GM18502 (cell line): ENCODE measurements around the gene RLBP1.

Source experiments
- ATAC-seq: cut with Tn5 transposase; IDR thresholded peaks from one replicate; pipeline ENCODE4 v1.9.1; 2021; ENCODE audit warnings: mild to moderate bottlenecking; ENCODE audit not compliant: unreplicated experiment, poor library complexity

The RLBP1 gene

DNA sequence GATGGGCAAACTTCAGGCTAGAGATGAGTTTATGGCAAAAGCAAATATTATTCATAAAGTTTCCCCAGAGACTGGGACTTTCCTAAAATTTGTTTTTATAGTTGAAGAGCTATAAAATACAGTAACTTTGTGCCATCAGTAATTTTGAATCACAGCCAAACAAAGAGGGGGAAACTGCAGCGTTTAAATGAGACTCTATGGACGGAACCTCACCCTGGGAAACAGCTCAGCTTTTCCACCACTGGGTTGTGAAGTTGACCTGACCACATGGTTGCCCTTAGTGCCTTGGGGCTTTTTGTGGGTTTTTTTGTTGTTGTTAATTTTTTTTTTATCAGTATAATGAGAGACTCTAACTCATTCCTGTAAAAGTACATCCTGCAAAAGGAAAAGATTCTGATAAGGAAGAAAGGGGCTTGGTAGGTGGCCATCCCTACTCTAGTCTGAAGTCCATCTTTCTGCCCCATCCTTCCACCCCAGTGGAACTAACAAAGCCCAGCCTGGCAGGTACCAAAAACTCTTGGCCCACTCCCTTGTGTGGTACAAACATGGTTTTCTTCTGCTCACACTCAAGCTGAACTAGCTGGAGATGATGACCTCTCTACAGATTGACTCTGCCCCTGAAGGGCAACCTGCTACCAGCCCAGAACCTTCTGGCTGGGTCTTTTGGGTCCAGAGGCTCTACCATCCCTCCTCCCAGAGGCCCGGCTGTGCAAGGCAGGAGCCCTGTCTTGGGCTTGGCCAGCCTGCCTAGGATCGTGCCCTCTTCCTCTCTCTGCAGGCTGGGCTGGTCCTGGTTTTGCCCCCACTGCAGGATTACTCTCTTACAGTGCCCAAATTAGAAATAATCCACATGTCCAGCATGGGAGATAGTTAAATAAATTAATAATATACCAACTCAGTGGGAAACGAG is 41.2 kb downstream of the RLBP1 start:
- no peak for ATAC-seq

DNA sequence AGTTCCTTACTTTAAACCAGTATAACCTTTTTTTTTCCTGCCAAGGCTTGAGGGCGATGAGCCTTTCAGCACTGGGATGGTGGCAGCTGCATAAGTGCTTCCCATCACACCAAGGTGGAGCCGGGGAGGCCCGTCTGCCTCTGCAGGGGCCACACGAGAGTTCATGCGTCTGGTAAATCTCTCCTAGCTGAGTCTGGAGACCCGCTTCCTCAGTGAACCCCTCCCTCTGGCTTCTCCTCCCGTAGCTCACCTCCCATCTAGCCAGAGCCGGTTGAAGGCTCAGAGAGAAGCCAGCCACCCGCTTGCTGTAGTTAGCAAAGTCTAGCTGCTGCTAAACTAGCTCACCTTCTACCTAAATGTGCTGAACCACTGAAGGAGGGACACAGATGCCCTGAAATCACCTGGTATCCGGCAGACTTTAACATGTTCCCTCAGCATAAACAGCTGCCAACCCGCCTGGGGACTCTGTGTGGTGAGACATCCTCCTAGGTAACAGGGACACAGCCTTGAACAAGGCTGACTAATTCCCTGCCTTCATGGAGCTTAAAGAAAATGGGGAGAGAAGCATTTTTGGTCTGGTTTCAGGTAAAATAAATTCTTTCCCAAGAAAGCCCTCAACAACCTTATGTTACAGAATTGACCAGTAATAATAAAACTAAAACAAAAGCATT is 42.9 kb downstream of the RLBP1 start:
- ATAC-seq = no peak

DNA sequence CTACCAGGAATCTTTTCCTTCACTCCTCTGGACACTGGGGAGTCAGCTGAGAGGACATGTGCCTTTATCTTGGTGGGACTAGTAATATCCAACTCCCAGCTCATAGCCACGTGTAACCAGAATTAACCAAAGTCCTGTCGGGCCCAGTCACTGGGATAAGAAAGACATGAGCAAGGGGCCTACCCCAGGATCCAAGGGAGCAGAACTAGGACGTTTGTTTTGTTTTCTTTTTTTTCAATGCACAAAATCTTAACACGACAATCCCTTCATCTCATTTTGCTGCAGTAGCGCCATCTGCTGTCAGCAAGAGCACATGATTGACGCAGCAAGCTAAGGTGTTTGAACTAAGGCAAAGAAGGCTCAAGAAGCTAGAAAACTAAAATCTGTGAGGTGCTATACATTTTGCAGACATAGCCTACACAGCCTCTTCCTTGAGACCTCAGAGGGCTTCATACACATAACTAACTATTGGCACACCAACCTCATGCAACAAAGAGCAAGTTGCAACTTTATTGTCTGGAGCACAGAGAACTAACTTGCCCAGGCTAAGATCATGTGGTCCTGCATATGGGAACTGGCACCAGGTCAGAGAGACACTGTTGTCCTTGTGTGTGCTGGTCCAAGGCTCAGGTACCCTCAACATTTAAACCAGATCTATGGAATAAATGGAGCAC is 43.6 kb downstream of the RLBP1 start:
- ATAC-seq = no peak

DNA sequence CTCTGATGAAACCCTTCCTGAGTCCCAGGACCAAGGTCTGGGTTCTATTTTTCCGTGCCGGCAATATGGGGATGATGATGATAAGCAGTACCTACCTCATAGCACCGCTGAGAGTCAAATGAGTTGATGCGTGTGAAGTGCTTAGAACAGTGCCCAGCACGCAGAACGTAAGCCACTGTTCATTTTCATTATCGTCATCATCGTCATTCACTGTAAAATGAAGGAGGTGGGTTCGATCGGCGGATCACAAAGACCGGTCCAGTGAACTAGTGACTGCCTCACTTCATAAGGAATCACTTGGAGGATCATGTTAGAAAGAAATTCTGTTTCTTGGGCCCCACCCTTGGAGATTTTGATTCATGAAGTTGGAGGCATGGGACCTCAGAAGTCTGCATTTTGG is 44.3 kb downstream of the RLBP1 start:
- ATAC-seq = no peak

DNA sequence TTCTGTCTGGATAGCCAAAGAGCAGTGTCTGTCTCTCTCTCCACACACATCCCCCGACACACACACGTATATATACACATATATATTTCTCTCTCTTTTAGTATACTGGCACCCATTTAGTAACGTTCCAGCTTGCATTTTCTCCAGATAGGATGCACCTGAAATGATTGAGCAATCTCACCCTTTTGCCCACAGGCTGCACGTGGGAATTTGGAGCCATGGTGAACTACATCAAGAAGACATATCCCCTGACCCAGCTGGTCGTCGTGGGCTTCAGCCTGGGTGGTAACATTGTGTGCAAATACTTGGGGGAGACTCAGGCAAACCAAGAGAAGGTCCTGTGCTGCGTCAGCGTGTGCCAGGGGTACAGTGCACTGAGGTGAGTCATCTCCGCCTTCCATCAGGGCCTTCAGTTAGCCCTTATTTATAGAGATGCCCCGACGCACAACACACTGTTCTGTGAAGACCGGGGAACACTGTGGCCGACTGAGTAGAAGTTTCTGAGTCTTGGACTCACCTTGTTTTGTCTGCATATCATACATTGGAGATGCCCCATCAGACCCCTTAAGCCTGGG is 45.7 kb downstream of the RLBP1 start:
- ATAC-seq = no peak

DNA sequence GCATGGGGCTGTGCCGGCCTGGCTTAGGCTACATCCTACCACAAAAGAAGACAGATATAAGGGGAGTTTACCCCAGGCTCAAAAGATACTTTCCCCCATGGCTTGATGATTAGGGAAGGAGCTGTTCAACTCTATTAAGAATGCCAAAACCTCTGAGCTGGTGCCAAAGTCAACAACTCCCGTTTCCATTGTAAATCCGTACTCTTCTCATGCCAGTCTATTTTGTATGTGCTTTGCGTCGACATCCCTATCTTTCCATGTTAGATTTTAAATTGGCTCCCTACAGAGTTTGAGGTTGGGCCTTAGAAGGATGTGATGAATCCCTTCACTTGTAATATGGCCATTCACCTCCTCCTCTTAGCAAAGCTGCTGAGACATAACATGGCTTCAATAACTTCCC is 46.9 kb downstream of the RLBP1 start:
- ATAC-seq = no peak

DNA sequence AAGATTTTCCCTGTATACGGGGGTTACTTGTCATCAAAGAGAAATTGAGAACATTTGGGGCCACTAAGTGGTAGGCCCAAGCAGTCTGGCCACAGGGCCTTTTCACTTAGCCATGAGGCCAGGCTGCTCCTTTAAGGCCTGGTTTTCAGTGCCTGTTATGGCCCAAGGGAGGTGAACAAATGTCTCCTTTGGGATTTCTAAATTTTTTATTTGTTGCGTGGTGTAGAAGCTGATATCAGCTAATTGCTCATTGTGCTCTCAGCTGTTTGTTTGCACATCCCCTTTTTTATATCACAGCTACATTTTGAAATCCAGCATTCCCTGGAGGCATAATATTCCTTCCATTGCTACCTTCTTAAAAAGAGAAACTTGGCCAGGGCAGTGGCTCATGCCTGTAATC is 48.5 kb downstream of the RLBP1 start:
- ATAC-seq = no peak

DNA sequence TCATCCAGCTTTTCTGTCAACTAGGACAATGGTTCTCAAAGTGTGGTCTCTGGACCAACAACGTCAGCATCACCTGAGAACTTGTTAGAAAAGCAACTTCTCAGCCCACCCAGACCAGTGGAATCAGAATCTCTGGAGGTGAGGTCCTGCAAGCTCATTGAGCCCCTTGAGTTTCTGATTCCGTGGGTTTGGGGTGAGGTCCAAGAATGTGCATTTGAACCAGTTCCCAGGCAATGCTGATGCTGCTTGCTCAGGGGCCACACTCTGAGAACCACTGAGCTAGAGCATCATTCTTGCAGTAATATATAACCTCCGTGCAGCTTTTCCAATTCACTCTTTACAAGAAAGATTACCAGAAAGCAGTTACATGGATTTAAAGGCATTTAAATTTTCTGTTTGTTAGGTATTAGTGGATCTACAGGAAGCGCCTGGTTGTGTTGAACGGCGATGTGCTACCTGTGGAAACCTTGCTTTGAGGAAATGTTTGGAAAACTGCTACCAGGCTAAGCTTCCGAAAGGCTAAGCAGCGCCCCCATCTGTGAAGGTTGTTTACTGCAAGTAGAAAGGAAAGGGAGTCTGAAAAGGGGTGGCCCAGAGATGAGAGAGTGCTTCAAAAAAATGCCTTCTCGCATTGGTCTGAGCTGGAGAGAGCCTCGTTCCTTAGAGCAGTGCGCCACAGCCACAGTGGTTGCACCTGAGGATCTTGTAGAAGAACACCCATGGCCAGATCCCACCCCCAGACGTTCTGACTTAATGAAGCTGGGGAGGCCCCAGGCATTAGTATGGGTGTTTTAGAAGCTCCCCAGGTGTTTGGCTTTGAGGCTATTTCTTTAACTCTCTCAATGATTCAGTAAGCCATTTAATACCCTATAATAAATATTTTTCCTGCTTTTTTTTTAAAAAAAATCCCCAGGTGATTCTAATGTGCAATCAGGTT is 50.0 kb downstream of the RLBP1 start:
- no peak for ATAC-seq

DNA sequence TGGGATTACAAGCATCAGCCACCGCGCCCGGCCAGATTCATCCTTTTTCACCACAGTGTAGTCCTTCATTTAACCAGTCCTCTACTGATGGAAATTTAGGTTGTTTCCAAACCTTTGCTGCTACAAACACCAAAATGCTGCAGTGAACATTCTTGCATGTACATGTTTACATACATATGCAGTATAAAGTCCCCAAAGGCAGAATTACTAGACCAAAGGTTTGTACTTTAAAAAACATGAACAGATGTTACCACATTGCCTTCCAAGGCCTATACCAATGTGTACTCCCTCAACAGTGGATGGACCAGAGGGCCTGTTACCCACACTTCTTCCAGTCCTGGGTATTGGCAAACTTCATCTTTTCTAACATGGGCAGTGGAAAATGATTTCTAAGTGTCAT is 51.0 kb downstream of the RLBP1 start:
- ATAC-seq = no peak

DNA sequence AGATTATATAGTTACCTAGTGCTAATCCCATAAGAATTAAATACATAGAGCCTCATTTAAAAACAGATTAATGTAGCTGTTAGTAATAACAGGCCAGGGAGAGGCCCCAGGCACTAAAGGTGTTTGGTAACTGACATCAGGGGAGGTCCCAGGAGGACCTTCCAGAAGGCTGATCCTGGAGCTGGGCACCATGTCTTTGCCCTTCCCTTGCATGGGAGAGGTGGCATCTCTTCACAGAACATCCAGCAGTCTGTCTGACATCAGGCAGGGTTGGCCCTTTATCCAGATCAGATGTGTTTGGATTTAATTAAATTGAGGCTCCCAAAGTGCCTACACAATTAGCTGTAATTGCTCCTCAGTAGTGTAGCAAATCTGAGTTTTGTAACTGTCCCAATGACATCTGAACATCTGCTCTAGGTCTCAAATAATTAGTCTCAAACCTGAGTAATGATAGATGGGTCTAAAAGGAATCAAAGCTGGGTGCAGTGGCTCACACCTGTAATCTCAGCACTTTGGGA is 53.0 kb downstream of the RLBP1 start:
- ATAC-seq = no peak

DNA sequence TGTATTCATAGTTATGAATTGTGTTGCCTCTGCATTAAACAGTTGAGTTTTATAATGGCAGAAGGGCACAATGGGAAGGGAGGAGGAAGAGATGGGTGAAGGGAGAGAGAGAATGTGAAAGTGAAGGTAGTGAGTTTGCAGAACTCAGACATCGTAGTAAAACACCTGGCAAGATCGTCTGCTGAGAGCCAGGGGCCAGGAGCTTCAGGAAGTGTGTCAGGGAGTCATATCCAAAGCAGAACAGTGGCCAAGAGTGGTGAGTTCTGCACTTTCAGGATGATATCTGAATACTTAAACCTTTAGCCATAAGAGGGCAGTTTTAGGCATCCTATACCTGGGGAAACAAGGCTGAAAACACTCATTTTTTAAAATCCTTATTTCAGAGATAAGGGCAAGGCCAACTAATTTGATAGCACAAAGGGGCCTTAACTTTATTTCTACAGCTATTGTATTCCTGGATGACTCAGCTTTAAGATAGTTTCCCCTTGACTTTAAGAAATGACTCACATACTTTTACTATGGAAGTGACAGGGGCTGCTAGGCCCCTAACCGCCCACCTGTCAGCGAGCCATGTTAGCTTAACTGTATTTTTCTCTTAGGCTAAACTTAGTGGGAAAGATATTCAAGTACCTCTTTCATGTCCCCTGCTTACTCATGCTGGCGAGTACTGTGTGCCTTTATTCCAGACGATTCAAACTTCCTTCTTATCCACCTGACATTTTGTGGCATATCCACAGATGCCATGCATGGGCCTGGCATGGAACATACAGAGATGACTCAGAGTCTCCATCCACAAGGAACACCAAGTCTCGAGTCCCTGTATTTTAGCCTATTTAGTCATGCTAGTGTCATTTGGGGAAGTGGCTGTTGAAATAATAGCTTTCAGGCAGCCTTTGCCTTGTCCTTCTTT is 53.9 kb downstream of the RLBP1 start:
- ATAC-seq = peak; percentile 88

DNA sequence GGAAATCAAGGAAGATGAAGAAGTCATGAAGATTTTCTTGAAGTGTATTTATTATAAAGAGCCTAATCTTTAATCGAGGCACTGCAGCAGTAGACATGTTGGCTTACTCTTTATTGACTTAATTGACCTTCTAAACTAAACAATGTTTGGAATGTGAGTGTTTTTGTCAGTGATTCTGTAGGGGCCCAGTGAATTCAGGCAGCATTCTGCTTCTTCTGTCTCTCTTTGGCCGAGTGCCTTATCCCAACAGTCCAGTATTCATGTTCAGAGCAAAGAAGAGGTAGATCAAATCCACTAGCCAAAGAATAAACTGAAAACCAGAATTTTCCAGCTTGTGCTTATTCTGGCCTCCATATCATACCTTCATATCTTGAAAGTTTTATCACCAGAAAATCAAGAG is 55.7 kb downstream of the RLBP1 start:
- no peak for ATAC-seq

DNA sequence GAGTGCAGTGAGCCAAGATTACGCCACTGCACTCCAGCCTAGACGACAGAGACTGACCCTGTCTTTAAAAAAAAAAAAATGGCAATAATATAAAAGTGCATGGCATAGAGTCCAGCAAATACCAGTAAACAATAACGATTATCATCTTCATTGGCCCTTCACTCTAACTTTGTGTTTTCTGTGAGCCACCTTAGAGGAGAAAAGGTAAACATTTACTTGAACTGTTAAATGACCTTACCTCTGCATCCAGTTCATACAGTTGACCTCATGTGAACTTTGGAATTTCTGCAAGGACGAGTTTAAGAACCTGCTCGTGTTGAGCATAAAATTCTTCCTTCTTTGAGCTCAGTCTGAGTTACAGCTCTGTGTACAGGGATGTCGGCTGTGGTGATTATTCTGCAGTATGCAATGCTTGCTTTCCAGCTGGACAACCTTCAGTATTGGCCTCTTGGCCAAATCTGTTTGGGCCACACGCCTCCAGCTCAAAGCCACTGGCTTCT is 56.6 kb downstream of the RLBP1 start:
- ATAC-seq = no peak

DNA sequence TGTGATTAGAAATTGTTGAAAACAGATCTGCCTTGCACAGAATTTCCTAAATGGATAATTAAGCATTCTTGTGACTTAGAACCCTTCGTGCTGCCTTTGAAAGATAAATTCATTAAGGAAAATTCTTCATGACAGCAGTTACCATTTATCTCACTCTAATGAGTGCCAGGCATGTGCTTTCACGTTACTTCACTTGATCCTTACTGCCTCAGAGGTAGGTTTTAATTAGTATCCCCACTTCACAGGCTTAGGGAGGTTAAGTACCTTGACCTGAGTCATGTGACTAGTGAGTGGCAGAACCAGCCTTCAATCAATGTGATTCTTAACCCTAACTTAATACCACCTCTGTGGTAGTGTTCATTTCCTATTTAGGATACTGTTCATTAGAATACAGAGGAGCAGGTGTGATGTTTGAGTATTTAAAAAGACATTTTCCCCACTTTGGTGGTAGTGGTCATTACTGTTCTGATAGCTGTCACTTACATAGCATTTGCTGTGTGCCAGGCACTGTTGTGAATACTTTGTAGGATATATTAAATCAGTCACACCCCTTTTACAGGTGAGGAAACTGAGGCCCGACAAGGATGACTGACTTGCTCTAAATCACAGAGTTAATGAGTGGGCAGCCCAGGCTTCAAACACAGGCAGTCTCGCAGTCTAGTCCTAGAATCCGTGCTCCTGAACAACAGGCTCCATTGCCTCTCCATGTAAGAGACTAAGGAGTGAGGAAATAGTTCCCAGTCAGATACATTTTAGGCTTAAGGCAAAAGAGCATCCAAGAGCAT is 57.9 kb downstream of the RLBP1 start:
- no peak for ATAC-seq

DNA sequence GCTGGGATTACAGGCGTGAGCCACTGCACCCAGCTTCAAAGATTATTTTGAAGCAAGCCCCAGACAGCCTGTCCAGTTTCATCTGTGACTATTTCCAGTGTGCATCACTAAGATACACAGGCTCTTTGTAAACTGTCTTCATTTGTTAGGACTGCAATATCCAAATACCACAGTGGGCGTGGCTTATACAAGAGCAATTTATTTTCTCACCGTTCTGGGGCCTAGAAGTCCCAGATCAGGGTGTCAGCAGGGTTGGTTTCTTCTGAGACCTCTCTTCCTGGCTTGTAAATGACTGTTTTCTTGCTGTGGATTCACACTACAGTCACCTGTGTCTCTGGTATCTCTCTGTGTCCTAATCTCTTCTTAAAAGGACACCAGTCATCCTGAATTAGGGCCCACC is 59.7 kb downstream of the RLBP1 start:
- no peak for ATAC-seq
